ENCODE data around the gene ITGA1.
"Not testable (repeated sequence)": the region's sequence is repeated elsewhere in the genome, so short reads cannot be mapped to it uniquely, and the experiment has no call there.

The ITGA1 gene

GRCh38 chr5:52802272-52802973 lies 14.7 kb downstream of the ITGA1 start:
- DNase-seq (ENCODE audit: low spot score), result no peak

- DNase-seq (ENCODE audit: low spot score), result no peak
These were observed 15.2 kb downstream of the ITGA1 start for GRCh38 chr5:52802974-52803336.

GRCh38 chr5:52804387-52804791 lies 16.7 kb downstream of the ITGA1 start:
- no peak for DNase-seq (ENCODE audit: low spot score)

- no peak for DNase-seq (ENCODE audit: low spot score)
These were observed 17.3 kb downstream of the ITGA1 start for GRCh38 chr5:52804981-52805380.

GRCh38 chr5:52805615-52806014 lies 17.9 kb downstream of the ITGA1 start:
- DNase-seq (ENCODE audit: low spot score), result no peak

GRCh38 chr5:52807037-52807436 lies 19.3 kb downstream of the ITGA1 start:
- no peak for DNase-seq (ENCODE audit: low spot score)

- DNase-seq (ENCODE audit: low spot score), result no peak
These were observed 20.0 kb downstream of the ITGA1 start for GRCh38 chr5:52807723-52808122.

GRCh38 chr5:52808316-52808901 lies 20.7 kb downstream of the ITGA1 start:
- no peak for DNase-seq (ENCODE audit: low spot score)

GRCh38 chr5:52809884-52810283 lies 22.2 kb downstream of the ITGA1 start:
- DNase-seq (ENCODE audit: low spot score), result no peak

- DNase-seq (ENCODE audit: low spot score), result no peak
These were observed 22.7 kb downstream of the ITGA1 start for GRCh38 chr5:52810426-52810825.

GRCh38 chr5:52811067-52811749 lies 23.5 kb downstream of the ITGA1 start:
- no peak for DNase-seq (ENCODE audit: low spot score)

GRCh38 chr5:52814352-52815148 lies 26.8 kb downstream of the ITGA1 start:
- DNase-seq (ENCODE audit: low spot score), result no peak

- DNase-seq (ENCODE audit: low spot score), result no peak
These were observed 30.1 kb downstream of the ITGA1 start for GRCh38 chr5:52817818-52818217.

- DNase-seq (ENCODE audit: low spot score), result no peak
These were observed 30.6 kb downstream of the ITGA1 start for GRCh38 chr5:52818360-52818759.

GRCh38 chr5:52818807-52819206 lies 31.1 kb downstream of the ITGA1 start:
- DNase-seq (ENCODE audit: low spot score), result not testable (repeated sequence)

GRCh38 chr5:52821901-52822300 lies 34.2 kb downstream of the ITGA1 start:
- DNase-seq (ENCODE audit: low spot score), result no peak

GRCh38 chr5:52822437-52822836 lies 34.7 kb downstream of the ITGA1 start:
- no peak for DNase-seq (ENCODE audit: low spot score)

GRCh38 chr5:52824827-52825226 lies 37.1 kb downstream of the ITGA1 start:
- no peak for DNase-seq (ENCODE audit: low spot score)

- DNase-seq (ENCODE audit: low spot score), result no peak
These were observed 38.1 kb downstream of the ITGA1 start for GRCh38 chr5:52825826-52826225.

GRCh38 chr5:52827815-52828214 lies 40.1 kb downstream of the ITGA1 start:
- no peak for DNase-seq (ENCODE audit: low spot score)

- no peak for DNase-seq (ENCODE audit: low spot score)
These were observed 41.9 kb downstream of the ITGA1 start for GRCh38 chr5:52829664-52830063.

- no peak for DNase-seq (ENCODE audit: low spot score)
These were observed 42.9 kb downstream of the ITGA1 start for GRCh38 chr5:52830650-52831049.
